Measurements from ENCODE around the gene DLEC1.

- TF ChIP-seq CTCF (IDR thresholded peaks at IDR 0.05; ENCODE audit: insufficient read depth, low read length, poor library complexity, severe bottlenecking) (no peak), EZH2phosphoT487 (conservative IDR thresholded peaks at IDR 0.05; ENCODE audit: low read length) (no peak)
Measured at GRCh38 chr3:38016847-38017444, 22.1 kb upstream of the DLEC1 start.

Data from SU-DHL-6 (cell line).